Inferior parietal cortex (tissue), 1 donor: Measurements from ENCODE around the gene AMBRA1.
A peak's percentile ranks its signal among the peaks of the same experiment; 100 is the strongest.

Experiments used
- DNase-seq: peaks from one replicate; pipeline ENCODE4 v3.0.0-alpha.2; 2016; ENCODE audit errors: extremely low spot score

The AMBRA1 gene

DNA sequence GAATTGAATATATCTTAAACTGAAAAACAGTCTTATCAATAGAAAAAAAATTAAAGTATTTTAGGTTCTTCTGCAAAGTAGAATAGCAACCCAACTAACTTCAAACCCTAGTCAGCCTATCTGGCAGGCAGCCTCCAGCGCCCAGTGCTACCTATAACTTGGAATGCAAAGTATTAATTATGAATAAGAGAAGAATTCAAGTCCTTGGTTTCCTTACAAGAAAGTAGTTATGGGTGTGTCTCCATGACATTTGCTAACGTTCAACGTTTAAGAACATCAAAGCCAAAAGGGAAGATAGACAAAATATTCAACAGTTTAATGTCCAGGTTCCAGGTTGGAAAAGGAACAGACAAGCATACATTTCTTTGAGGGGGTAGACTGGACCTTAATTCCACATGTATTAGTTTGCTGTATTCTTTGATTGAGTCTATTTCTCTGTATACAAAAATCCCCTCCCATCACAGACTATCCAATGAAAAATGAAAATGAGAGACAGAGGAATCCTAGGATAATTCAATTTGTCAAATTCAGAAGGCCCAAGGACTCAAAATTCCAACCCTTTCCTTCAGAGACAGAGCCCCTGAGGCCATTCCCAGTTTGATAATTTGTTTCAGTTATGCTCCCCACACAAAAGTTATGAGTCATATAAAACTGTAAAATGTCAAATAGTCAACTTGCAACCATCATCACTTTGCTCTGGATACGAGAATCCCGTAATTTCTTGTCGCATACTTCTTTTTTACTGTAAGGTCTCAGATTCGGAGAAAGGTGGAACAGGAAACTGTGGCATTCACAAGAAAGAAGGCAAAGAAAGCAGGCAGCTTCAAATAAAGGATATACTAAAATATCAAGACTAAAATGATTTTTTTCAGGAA, 118.5 kb downstream of the AMBRA1 start:
- no peak for DNase-seq

DNA sequence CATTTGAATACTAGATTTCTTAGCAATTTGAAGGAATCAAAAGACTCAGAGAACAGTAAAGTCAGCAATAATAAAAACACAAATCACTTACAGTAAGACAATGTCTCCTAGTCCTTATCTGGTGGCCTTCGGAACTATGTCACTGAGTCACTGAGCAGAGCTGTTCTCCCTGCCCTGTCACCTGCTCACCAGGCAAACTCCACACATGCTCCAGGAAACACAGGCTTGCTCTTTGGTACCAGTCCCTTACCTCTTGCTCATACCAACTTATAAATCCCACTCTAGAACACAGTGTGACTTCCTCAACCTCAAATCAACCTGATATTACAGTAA, 121.2 kb downstream of the AMBRA1 start:
- DNase-seq, result no peak

DNA sequence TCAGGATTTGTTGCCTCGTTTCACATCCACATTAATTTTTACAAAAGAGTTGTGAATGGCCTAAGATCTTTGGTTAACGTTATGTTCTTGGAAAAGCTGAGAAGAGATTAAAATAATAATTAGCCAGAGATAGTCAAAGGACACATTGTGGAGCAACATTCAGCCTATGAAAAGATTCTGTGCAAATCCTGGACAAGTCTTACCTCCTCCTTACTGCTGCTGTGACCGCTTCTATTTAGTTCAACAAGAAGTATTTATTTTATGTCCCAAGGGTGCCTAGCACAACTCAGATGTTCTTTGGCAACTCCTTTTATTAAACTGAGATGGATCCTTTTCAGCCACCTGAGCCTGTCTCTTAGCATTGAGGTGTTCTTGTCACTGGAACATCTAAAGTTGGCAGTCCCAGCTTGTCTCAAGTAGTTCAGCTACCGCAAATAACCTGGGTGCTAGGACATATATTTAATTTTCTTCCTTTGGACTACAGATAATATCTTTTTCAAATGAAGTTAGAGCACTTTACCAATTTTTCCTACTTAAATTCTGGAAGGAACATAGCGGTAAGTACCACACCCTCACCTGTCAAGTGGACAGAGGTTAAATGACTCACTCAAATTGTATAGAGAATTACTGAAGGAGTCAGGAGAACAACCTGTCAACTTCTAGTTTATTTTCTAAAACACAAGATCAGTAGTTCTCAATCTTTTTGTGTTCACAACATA, 121.7 kb downstream of the AMBRA1 start:
- no peak for DNase-seq

DNA sequence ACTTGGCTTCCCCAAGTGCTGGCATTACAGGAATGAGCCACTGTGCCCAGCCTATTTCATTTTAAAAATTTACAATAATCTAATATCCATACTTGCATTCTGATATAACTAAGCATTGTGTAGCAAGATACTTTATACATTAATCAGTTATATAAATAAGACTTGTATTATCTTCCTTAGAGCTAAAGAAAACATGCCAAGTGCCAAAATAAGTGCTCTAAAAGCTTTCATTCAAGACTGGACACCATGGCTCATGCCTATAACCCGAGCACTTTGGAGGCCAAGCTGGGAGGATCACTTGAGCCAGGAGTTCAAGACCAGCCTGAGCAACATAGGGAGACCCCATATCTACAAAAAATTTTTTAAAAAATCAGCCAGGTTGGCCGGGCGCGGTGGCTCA, 123.9 kb downstream of the AMBRA1 start:
- no peak for DNase-seq

DNA sequence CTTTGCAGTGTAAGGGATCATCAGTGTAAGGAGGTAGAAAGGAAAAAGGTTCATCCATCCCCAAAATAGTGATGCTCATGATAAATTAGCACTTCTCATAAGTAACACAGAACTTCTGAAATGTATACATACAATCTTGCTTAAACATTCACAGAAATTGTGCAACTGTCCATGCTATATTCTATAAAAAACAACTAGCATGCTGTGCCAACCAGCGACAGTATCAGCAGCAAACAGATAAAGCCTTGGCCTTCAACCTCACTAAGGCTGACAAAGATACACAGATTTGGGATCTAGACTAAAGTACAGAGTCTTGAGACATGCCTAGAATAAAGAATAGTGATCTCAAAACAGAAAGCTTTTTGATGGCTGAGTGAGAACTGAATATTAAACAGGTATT, 128.1 kb downstream of the AMBRA1 start:
- DNase-seq, result no peak

DNA sequence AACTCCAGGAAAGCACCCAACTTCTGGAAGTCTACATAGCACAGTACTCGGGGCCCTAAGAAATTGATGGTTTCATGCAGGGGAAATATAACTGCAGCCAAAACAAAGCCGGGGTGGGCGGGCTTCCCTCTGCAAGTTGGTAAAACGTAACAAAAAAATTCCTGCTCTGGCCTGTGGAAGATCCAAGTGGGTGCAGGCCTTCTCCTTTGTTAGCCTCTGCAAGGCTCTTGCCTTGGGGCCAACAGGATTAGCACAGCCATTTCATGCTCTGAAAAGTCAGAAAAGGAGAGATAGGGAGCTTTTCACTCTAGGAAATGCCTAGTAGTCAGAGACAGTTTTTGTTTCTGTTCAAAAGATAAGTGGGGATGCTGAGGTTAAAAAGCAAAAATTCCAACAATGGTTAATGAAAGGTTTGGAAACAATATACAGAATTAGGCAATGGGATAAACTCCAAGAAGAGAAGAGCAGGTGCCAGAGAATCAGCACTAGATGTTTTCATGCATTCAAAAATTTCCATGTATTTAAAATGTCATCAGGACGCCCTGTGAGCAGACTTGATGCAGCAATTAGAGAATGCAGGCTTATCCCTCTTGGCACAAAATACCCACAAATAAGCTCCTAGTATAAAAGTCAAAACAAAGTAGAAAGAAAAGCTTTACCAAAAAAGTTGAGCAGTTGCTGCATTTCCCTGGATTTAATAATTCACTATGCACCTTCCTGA, 130.0 kb downstream of the AMBRA1 start:
- DNase-seq, result no peak

DNA sequence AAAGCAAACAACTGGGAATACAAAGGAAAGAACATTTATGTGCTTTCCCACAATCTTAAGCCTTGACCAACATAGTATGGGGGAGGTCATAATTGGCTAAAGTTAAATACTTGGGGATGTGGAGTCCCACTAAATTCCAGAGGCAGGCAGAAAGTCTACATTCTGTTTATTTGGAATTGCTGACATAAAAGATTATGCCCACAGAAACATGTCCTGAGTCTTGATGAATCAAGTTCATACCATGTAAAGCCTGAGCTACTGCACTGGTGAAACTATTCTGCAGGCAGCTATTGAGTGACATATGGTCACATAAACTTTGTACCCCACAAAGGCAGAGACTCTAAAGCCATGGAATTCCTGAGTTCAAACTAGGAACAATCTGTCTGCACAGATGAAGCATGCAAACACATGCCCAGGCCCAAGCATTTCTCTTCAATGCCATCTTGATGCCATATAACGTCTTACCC, 132.3 kb downstream of the AMBRA1 start:
- DNase-seq, result no peak

DNA sequence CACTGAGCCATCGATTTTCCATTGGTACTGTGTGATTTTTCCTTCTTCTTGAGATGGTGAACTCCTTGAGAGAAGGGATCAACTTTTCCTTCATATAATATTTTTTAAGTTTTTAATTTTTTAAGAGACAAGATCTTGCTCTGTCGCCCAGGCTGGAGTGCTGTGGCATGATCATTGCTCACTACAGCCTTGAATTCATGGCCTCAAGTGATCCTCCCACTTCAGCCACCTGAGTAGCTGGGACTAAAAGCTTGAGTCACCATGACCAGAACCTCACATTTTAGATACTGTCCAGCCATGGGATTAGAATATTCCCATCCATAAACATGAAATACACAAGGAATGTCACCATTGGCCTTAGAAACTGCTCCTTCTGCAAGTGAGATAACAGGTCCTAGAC, 135.3 kb downstream of the AMBRA1 start:
- no peak for DNase-seq

DNA sequence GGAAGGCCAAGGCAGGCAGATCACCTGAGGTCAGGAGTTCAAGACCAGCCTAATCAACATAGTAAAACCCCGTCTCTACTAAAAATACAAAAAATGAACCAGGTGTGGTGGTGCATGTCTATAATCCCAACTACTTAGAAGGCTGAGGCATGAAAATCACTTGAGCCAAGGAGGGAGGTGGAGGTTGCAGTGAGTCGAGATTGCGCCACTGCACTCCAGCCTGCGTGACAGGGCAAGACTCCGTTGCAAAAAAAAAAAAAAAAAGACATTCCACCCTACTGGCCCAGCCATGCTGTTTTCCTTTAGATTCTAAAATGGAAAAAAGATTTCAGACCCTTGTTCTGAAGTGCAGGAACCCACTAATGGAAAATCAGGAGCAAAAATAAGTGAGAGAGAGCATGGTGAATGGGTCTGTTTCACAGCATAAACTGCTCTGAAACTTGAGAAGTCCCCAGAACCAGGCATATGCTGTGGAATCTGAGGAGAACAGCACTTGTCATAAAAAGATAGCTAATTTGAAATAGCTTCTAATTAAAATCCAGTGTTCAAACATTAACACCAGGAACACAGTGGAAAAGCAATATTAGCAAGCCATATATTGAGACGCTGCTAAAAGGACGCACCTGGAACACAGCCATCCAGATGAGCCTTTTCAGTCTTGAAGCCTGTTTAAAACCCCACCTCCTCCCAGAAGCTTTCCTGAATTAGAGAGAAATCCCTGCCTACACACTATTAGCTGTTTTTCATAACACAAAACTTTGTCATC, 136.0 kb downstream of the AMBRA1 start:
- no peak for DNase-seq

DNA sequence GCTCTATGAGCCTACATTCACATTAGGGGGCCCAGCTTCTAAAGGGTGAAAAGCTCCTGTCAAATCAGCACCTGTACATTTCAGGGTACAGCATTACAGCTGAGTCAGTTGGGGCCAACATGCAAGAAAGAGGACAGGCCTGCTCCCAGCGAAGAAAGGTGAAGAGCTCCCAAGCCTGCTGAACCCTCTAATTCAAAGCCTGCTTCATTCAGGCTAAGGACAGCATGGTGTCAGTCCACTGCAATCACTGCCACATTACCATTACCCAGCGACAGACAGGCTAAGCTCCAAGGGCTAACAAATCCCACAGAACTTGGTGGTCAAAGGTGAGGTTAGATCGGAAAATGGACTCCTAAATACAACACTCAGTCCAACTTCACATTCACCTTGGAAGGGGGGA, 136.8 kb downstream of the AMBRA1 start:
- no peak for DNase-seq

DNA sequence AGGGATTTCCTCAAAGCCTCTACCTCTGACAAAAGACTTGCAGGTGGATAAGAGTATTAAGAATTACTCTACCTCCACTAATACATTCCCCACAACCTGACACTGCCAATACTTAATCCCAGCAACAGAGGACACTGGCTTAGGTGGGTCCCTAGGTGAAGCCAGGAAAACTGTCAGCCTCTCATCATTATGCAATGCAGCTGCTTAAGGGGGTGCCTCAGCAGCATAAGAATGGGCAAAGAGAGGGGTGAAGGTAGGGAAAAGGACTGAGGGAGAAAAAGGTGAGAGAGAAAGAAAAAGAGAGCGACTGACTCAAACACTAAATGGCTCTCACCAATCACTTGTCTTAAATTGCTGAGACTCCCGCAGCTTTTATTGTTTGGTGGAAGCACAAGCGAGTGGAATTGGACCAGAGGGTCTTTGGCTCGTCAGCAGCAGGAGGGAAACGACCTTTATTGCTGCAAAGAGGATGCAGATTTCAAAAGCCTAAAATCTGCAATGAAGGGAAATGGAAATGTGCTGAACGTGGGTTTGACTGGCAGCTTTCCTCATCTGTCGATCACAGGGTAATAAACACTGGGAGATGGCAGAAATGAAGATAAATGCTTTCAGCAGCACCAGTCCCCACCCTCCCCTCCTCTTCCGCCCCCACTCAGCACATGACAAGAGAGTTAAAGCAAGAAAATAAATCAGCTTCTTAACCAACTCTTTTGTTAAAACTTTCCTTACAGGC, 137.4 kb downstream of the AMBRA1 start:
- no peak for DNase-seq

DNA sequence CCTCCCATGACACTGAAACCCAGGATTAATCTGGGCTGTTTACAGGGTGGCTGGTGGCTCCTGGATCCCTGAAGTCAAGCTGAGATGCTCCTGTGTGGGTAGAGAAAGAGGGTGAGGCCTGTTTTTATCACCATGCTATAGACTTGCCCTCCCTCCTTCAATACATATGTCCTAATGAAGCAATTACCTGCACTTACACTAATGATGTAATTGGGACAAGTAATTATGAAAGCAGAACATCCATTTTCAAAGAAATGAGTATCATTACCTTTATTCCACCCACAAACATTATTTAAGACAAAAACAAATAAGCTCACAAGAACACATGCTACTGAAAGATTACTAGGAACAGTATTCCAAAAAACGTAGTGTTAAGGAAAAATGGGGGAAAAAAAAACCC, 138.0 kb downstream of the AMBRA1 start:
- no peak for DNase-seq

DNA sequence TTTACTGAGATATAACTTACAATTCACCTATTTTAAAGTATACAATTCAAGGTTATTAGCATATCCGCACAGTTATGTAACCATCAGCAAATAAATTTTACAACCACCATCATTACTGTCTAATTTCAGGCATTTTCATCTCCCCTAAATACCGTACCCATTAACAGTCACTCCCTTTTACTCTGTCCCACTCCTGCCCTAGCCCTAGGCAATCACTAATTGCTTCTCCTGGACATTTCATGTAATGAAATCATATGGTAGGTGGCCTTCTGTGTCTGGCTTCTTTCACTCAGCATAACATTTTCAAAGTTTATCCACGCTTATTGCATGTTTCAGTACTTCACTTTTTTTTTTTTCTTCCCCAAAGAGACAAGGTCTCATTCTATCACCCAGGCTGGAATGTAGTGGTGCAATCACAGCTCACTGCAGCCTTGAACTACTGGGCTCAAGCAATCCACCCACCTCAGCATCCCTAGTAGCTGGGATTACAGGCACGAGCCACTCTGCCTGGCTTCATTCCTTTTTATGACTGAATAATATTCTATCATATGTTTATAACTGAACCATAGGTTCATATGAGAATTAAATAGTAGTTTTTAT, 140.8 kb downstream of the AMBRA1 start:
- DNase-seq, result no peak

DNA sequence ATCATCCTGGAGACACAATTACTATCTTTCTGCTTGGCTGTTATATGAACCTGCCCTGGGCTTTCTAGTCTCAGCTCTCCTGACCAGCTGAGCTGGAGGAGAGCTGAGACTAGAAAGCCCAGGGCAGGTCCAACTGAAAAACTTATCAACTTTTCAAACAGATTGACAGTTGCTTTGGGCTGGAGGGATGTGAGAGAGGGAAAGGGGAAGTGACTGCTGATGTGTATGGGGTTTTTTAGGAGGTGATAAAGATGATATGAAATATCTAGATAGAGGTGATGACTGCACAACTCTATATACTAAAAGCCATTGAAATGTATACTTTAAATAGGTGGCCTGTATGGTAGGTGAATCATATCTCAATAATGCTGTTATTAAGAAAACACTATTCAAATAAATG, 142.1 kb downstream of the AMBRA1 start:
- DNase-seq, result no peak

DNA sequence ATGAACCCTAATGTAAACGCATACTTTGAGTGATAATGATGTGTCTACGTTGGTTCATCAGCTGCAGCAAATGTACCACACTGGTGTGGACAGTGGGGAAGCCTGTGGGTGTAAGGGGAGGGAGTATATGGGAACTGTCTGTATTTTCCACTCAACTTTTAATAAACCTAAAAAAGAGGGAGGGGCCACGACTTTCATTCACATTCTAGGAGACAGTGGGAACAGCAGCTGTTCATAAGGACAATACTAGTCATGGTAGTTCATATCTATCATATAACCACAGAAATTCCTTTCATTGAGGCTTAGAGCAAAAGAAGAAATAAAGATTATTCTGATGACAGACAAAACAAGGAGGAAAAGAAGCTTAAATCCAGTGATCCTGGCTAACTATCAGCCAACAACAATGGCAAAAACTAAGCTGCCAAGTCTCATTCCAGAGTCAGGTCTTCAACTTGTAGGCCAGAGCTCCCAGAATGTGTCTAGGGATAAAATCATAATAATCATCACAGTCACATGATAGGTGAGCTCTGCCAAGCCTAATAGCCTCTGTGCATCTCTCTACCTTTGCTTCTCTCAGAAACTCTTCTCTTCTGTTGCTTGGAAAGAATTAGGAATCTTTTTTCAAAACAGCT, 142.9 kb downstream of the AMBRA1 start:
- no peak for DNase-seq

DNA sequence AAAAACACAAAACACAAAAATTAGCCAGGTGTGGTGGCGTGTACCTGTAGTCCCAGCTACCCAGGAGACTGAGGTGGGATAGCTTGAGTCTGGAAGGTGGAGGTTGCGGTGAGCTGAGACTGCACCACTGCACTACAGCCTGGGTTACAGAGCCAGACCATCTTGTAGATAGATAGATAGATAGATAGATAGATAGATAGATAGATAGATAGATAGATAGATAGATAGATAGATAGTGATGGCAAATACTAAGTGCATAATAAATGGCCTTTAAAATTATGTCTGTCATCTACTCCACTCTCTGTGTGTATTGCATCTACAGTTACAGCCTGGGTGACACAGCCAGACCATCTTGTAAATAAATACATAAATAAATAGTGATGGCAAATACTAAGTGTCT, 146.3 kb downstream of the AMBRA1 start:
- DNase-seq, result no peak

DNA sequence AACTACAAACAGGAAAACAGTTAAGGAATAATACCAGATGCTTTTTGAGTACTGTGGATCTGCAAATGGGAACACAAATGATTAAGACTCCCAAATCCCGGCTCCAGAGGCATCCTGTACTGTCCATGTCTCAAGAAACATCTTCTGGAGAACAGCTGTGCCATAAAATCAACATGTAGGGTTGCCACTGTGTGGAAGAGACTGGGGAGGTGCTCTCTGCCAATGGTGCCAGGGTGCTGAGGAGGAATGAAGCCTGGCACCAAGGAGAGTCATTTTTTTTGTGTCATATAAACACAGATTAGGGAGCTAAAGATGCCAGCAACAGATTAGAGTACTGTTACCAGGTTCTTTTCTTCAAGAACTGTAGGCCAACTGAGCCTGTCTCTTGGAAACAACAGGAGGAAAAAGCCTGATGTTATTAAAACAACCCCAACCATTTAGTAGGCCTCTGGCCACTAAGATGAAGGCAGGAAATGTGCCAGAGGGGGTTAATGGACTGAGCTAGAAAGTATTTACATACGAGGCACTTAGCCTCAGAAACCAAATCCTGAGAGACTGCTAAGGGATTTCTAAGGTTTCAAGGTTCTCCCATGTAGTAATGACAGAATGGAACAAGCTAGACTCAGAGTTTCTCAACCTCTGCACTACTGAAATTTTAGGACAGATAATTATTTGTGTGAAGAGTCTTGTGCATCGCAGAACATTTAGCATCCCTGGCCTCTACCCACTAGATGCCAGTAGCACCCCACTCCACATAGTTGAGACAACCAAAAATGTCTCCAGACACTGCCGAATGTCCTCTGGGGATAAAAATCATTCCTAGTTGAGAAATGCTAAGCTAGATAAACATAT, 147.7 kb downstream of the AMBRA1 start:
- DNase-seq, result peak; percentile 51

DNA sequence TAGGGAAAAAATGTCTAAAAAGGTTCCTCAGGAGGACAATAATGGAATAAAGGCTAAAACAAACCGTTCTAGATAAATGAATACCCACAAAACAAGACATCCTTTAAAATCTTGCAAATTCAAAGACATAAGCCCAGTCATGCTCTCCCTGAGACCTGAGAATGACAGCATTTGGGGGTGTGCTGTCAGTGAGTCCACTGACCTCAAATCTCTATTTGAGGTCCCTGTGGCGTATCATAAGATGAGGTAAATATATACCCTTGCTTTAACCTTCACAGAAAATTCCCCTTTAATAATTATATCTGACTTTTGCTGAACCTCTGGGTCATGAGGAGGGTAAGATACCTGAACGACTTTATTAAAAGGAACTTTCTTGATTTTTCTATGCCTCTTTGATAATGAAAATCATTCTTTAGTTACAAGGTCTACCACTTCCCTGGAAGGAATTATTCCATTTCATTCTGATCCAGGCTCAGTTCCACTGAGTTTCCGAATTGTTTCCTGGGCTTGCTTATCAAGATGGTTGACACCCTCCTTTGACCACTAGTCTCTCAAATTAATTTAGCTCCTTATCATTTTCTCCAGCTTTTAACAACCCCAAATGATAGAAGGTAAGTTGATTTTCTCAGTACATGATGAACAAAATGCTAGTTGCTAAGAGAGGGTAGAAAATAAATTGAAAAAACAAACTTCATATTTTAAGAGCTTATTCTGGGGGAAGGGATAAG, 148.5 kb downstream of the AMBRA1 start:
- DNase-seq, result no peak

DNA sequence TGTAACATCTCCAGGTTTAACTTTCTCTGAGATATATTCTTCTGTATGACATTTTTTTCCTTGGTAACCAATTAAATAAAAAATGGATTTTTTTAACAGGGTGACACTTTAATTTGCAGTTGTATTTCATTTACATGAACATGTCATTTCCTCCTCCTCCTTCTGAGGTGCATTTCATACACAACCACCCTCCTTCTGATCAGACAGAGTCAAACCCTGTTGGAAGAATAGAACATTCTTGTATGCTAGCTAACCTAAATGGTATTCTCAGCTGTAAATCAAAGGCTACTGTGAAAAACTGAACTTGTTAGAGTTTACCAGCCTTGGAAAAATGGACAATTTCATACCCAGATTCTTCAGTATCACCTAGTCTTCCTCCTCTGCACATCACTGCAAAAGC, 149.5 kb downstream of the AMBRA1 start:
- no peak for DNase-seq
